RPMI7951 (cell line): ENCODE measurements around the gene GDI1. TPM values are rescaled to one million over a fixed set of nuclear protein-coding genes. Genes with fewer than 3 reads are reported as not detected.

ENCODE experiments used
- DNase-seq: peaks from one replicate; pipeline ENCODE4 v3.0.0-alpha.2; 2012; ENCODE audit warnings: low read depth
- total RNA-seq: library from RNA; depleted of rRNA; stranded (reverse); fragments of >200 nt; shearing (Covaris generic); gene quantifications from 2 replicates; pipeline ENCODE4 v1.2.3, GENCODE V29; 2014

The GDI1 gene
- total RNA-seq, 1 experiment from 2014 or later, result 58.0 TPM

- peak; percentile 47 for DNase-seq
Observed at GRCh38 chrX:154436374-154436982, 476 bp upstream of the GDI1 start.

- DNase-seq, result no peak
Observed at GRCh38 chrX:154437971-154438893, 1.3 kb downstream of the GDI1 start.

- DNase-seq, result no peak
Observed at GRCh38 chrX:154439841-154440240, 2.9 kb downstream of the GDI1 start.

- DNase-seq, result no peak
Observed at GRCh38 chrX:154440623-154441357, 3.8 kb downstream of the GDI1 start.

- DNase-seq, result no peak
Observed at GRCh38 chrX:154441564-154441963, 4.6 kb downstream of the GDI1 start.

GRCh38 chrX:154441984-154442707 lies 5.2 kb downstream of the GDI1 start:
- no peak for DNase-seq

- peak; percentile 2 for DNase-seq
Observed at GRCh38 chrX:154443479-154443910, 6.5 kb downstream of the GDI1 start.

- DNase-seq, result peak; percentile 60
Observed at GRCh38 chrX:154443992-154444754, 7.2 kb downstream of the GDI1 start, which contains the start of gene FAM50A. TSS of gene FAM50A (plus strand) at chrX:154444141. CDS start at chrX:154444236, 95 bp downstream.

GRCh38 chrX:154444755-154445246 lies 7.8 kb downstream of the GDI1 start:
- no peak for DNase-seq

GRCh38 chrX:154445776-154446175 lies 8.8 kb downstream of the GDI1 start:
- DNase-seq, result no peak

- DNase-seq, result no peak
Observed at GRCh38 chrX:154446430-154446829, 9.5 kb downstream of the GDI1 start.

GRCh38 chrX:154448484-154448883 lies 11.5 kb downstream of the GDI1 start:
- no peak for DNase-seq

GRCh38 chrX:154449618-154450017 lies 12.7 kb downstream of the GDI1 start:
- DNase-seq, result no peak

GRCh38 chrX:154450312-154450711 lies 13.4 kb downstream of the GDI1 start:
- no peak for DNase-seq

GRCh38 chrX:154452823-154453222 lies 15.9 kb downstream of the GDI1 start:
- no peak for DNase-seq

- no peak for DNase-seq
Observed at GRCh38 chrX:154457491-154458115, 20.6 kb downstream of the GDI1 start.

- DNase-seq, result peak; percentile 35
Observed at GRCh38 chrX:154458116-154458953, 21.4 kb downstream of the GDI1 start, which contains the start of gene PLXNA3. TSS of gene PLXNA3 (plus strand) at chrX:154458281. CDS start at chrX:154460184, 1,903 bp downstream.

GRCh38 chrX:154458954-154459778 lies 22.2 kb downstream of the GDI1 start:
- DNase-seq, result peak; percentile 41
